Amniotic epithelial cell (primary cell): ENCODE measurements around the gene AKAP10.
"Not testable (repeated sequence)": the region's sequence is repeated elsewhere in the genome, so short reads cannot be mapped to it uniquely, and the experiment has no call there.

Experiments used
- DNase-seq: peaks from one replicate; pipeline ENCODE4 v3.0.0-alpha.2; 2010; ENCODE audit warnings: low read depth

The AKAP10 gene

GRCh38 chr17:19978805-19979211, 1.2 kb upstream of the AKAP10 start:
- no peak for DNase-seq

- no peak for DNase-seq
Observed at GRCh38 chr17:19978209-19978802, 678 bp upstream of the AKAP10 start.

GRCh38 chr17:19975601-19976000, 2.0 kb downstream of the AKAP10 start:
- no peak for DNase-seq

GRCh38 chr17:19973156-19973555, 4.5 kb downstream of the AKAP10 start:
- DNase-seq = no peak

GRCh38 chr17:19962954-19963353, 14.7 kb downstream of the AKAP10 start:
- not testable (repeated sequence) for DNase-seq

GRCh38 chr17:19958023-19958422, 19.6 kb downstream of the AKAP10 start:
- DNase-seq = peak; percentile 92

GRCh38 chr17:19955099-19955498, 22.5 kb downstream of the AKAP10 start:
- DNase-seq = no peak

GRCh38 chr17:19951411-19951810, 26.2 kb downstream of the AKAP10 start:
- not testable (repeated sequence) for DNase-seq

- not testable (repeated sequence) for DNase-seq
Observed at GRCh38 chr17:19950624-19951195, 26.9 kb downstream of the AKAP10 start.

- DNase-seq = no peak
Observed at GRCh38 chr17:19948116-19948943, 29.3 kb downstream of the AKAP10 start.

GRCh38 chr17:19946921-19947320, 30.7 kb downstream of the AKAP10 start:
- DNase-seq = no peak

GRCh38 chr17:19945009-19945626, 32.5 kb downstream of the AKAP10 start:
- DNase-seq = no peak

- DNase-seq = no peak
Observed at GRCh38 chr17:19943599-19943998, 34.0 kb downstream of the AKAP10 start.

- no peak for DNase-seq
Observed at GRCh38 chr17:19943026-19943425, 34.6 kb downstream of the AKAP10 start.

GRCh38 chr17:19940722-19941464, 36.7 kb downstream of the AKAP10 start:
- peak; percentile 76 for DNase-seq

- DNase-seq = no peak
Observed at GRCh38 chr17:19939993-19940721, 37.5 kb downstream of the AKAP10 start.

- DNase-seq = no peak
Observed at GRCh38 chr17:19938736-19939135, 38.9 kb downstream of the AKAP10 start.

- peak; percentile 26 for DNase-seq
Observed at GRCh38 chr17:19937522-19937921, 40.1 kb downstream of the AKAP10 start.

GRCh38 chr17:19935169-19935568, 42.5 kb downstream of the AKAP10 start:
- peak; percentile 55 for DNase-seq

- DNase-seq = no peak
Observed at GRCh38 chr17:19933628-19934027, 44.0 kb downstream of the AKAP10 start.

- peak; percentile 52 for DNase-seq
Observed at GRCh38 chr17:19933221-19933620, 44.4 kb downstream of the AKAP10 start.
